Measurements from ENCODE around the gene GGA1. TPM values are rescaled to one million over a fixed set of nuclear protein-coding genes. Genes with fewer than 3 reads are reported as not detected.

The GGA1 gene
- total RNA-seq, 8 experiments from 2014 or later = 25.1 to 76.1 (median 34.1) TPM

DNA sequence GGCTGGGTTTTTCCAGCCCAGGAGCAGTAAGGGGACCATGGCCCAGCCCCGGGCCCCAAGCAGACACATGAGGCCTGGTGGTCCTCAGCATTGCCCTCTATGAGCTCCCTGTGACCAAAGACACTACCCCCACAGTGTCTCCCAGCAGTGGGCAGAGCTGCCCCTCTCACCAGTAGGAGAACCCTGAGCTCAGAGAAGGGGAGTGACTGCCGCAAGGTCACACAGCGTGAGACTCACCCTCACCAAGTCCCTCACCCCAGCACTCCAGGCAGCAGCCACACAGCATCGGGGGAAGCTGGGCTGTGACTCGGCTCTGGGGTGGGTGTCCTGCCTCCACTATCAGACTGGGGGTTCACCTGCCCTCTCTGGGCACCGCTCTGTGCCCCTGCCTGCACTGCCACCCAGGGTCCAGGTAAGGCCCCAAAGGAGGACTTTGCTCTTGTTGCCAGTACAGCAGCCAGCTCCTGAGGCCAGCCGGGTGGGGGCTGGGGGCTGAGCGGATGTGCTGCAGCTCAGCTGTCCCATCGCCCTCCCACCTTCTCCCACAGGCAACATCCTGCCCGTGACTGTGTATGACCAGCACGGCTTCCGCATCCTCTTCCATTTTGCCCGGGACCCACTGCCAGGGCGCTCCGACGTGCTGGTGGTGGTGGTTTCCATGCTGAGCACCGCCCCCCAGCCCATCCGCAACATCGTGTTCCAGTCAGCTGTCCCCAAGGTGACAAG, 23.0 kb downstream of the GGA1 start:
- no peak overlapping the region for H3K4me3 ChIP-seq
- 93 to 100% (median 100%) methylated on average over 1 to 5 of the region's 19 CpGs; no CpG with 5 or more reads in 7 of the 10 experiments for WGBS, 10 experiments
- no peak overlapping the region for H3K27ac ChIP-seq

GRCh38 chr22:37632174-37633088, 23.8 kb downstream of the GGA1 start:
- peaks cover 24 to 46% of the 10 kb centered on the region in 2 donors for H3K4me1 ChIP-seq (replicated peaks in 1 of 2)

More for the DNA sequence above, 23.0 kb downstream of the GGA1 start:
- peaks cover 24 to 38% of the 10 kb centered on the region in 2 donors for H3K4me1 ChIP-seq (replicated peaks in 1 of 2)
- ATAC-seq (replicated peaks in 6 of 8) = no peak
- in situ Hi-C loops (cut with MboI; ENCODE audit: low pct_unique_long_range_greater_than_20kb in 2 of 9, low sequenced_read_pairs in 9 of 9, unreplicated experiment in 9 of 9) = no loop called here

DNA sequence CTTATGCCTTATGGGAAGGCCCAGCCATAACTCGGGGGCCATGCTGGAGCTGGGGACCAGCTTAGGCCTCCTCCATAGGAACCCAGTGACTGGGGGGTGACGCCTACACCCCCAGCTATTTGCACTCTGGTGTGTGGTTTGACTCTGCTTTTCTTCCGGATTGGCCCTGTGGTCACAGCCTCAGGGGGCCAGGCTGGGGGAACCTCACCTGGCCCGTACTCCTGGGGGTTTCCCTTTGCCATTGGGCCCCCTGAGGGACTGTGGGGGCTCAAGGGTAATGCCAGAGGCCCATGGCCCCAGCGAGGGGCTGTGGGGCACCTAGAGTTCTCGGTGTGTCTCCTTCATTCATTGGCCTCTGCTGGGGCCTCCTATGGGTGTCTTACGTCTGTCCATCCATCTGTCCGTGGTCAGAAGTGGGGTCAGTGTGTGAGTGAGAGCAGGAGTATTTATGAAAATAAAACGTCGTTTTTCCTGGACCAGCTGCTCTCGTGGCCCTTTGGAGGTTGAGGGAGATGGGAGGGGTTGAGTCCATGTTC, 24.5 kb downstream of the GGA1 start:
- H3K27ac ChIP-seq = peak overlapping the region; percentile 39 to 91
- in situ Hi-C loops (cut with MboI; ENCODE audit: low pct_unique_long_range_greater_than_20kb in 2 of 9, low sequenced_read_pairs in 9 of 9, unreplicated experiment in 9 of 9) = no loop called here

More at GRCh38 chr22:37632174-37633088, 23.8 kb downstream of the GGA1 start:
- Histone ChIP-seq H3K27ac (peak overlapping the region; percentile 39 to 91), H3K4me3 (no peak overlapping the region)
- 60 to 100% (median 94%) methylated on average over 1 to 6 of the region's 14 CpGs; no CpG with 5 or more reads in 5 of the 10 experiments for WGBS, 10 experiments
- ATAC-seq (replicated peaks in 6 of 8) = peak in 1 of 8 experiments; percentile 2
- in situ Hi-C loops (cut with MboI; ENCODE audit: low pct_unique_long_range_greater_than_20kb in 2 of 9, low sequenced_read_pairs in 9 of 9, unreplicated experiment in 9 of 9) = no loop called here

GRCh38 chr22:37633625-37634416, 25.2 kb downstream of the GGA1 start:
- 0 to 7% (median 0%) methylated on average over 3 to 6 of the region's 24 CpGs; no CpG with 5 or more reads in 7 of the 10 experiments for WGBS, 10 experiments
- peak overlapping the region; percentile 39 to 91 for H3K27ac ChIP-seq
- peak; percentile 48 to 89 (median 86) for ATAC-seq (replicated peaks in 6 of 8)
- peak overlapping the region in 1 of 5 donors; percentile 4 for H3K4me3 ChIP-seq
- in situ Hi-C loops (cut with MboI; ENCODE audit: low pct_unique_long_range_greater_than_20kb in 2 of 9, low sequenced_read_pairs in 9 of 9, unreplicated experiment in 9 of 9) = no loop called here
- peaks cover 24 to 47% of the 10 kb centered on the region in 2 donors for H3K4me1 ChIP-seq (replicated peaks in 1 of 2)

More for the DNA sequence above, 24.5 kb downstream of the GGA1 start:
- ATAC-seq (replicated peaks in 6 of 8) = peak in 1 of 8 experiments; percentile 3
- 34 to 87% (median 83%) methylated on average over 1 to 3 of the region's 11 CpGs; no CpG with 5 or more reads in 7 of the 10 experiments for WGBS, 10 experiments
- no peak overlapping the region for H3K4me3 ChIP-seq
- H3K4me1 ChIP-seq (replicated peaks in 1 of 2) = peaks cover 24 to 47% of the 10 kb centered on the region in 2 donors

DNA sequence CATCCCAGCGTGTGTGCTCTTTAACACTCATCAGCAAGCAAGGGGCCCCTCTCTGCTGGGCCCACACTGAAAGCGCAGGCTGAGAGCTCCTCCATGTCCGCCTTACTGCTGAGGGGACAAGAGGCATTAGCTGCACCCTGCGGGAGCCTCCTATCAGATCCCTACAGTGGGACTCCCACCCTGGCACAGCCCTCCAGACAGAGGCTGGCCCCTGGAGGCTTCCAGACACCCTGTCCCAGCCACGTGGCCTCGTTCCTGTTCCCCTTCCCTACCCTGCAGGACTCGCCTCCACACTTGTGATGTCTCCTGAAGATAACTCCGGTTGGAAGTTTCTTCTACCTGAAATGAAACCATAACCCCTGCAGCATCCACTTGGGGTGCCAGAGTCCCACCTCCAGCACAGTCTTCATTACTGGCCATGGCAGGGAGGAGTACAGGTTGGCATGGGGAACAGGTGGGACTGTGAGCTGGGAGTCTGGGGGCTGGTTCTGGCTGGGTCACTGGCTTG, 25.8 kb downstream of the GGA1 start:
- WGBS, 10 experiments = 17 to 73% (median 40%) methylated on average over 1 to 3 of the region's 8 CpGs; no CpG with 5 or more reads in 5 of the 10 experiments
- H3K4me3 ChIP-seq = no peak overlapping the region
- peaks cover 24 to 53% of the 10 kb centered on the region in 2 donors for H3K4me1 ChIP-seq (replicated peaks in 1 of 2)
- H3K27ac ChIP-seq = peak overlapping the region; percentile 39 to 91
- in situ Hi-C loops (cut with MboI; ENCODE audit: low pct_unique_long_range_greater_than_20kb in 2 of 9, low sequenced_read_pairs in 9 of 9, unreplicated experiment in 9 of 9) = no loop called here
- ATAC-seq (replicated peaks in 6 of 8) = peak in 6 of 8 experiments; percentile 3 to 13 (median 6)

DNA sequence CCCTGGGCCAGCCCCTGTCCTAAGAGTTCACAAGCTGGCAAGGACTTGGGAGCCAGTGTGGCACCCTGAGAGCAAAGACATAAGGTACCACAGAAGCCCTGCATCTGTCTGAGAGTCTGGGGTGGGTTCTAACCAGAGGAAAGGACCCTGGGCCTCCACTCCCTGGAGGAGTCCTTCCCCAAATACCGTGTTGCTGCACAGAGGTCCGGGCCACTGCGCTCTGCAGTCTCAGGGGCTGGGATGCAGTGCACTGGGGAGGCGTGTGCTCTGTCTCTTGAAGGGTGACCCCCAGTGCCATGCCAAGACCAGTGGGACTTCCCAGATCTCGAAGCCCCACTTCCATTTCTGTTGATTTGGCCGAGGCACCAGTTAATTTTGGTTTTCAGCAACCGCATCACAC, 26.5 kb downstream of the GGA1 start:
- in situ Hi-C loops (cut with MboI; ENCODE audit: low pct_unique_long_range_greater_than_20kb in 2 of 9, low sequenced_read_pairs in 9 of 9, unreplicated experiment in 9 of 9) = no loop called here
- ATAC-seq (replicated peaks in 6 of 8) = no peak
- Histone ChIP-seq H3K27ac (peak overlapping the region in 1 of 2 donors; percentile 91), H3K4me1 (replicated peaks in 1 of 2) (peaks cover 28 to 60% of the 10 kb centered on the region in 2 donors), H3K4me3 (no peak overlapping the region)
- WGBS, 10 experiments = 80 to 100% (median 100%) methylated on average over 1 to 3 of the region's 7 CpGs; no CpG with 5 or more reads in 5 of the 10 experiments

GRCh38 chr22:37636186-37636948, 27.7 kb downstream of the GGA1 start:
- WGBS, 10 experiments = 0 to 80% (median 66%) methylated on average over 1 to 3 of the region's 6 CpGs; no CpG with 5 or more reads in 6 of the 10 experiments
- Histone ChIP-seq H3K4me1 (replicated peaks in 1 of 2) (peaks cover 33 to 67% of the 10 kb centered on the region in 2 donors), H3K4me3 (no peak overlapping the region), H3K27ac (peak overlapping the region in 1 of 2 donors; percentile 91)
- in situ Hi-C loops (cut with MboI; ENCODE audit: low pct_unique_long_range_greater_than_20kb in 2 of 9, low sequenced_read_pairs in 9 of 9, unreplicated experiment in 9 of 9) = no loop called here
- ATAC-seq (replicated peaks in 6 of 8) = no peak

DNA sequence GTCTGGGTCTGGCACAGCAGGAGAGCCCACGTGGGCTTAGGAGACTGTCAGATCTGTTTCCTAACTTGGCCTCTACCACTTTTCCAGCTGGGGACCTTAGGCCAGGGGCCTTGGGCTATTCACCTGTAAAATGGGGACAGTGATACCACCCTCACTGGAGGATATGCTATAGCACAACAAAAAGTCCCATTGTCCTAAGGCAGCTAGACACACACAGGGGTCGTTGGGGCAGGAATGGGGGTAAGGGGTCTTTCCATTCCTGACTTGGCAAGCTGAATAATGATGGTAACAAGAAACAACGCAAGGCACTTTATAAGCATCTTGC, 28.3 kb downstream of the GGA1 start:
- no peak for ATAC-seq (replicated peaks in 6 of 8)
- Histone ChIP-seq H3K4me3 (no peak overlapping the region), H3K4me1 (replicated peaks in 1 of 2) (peaks cover 33 to 67% of the 10 kb centered on the region in 2 donors), H3K27ac (peak overlapping the region in 1 of 2 donors; percentile 91)
- in situ Hi-C loops (cut with MboI; ENCODE audit: low pct_unique_long_range_greater_than_20kb in 2 of 9, low sequenced_read_pairs in 9 of 9, unreplicated experiment in 9 of 9) = no loop called here
- WGBS, 10 experiments = 0 to 100% (median 60%) methylated on average over 1 to 2 of the region's 3 CpGs; no CpG with 5 or more reads in 4 of the 10 experiments

- H3K4me3 ChIP-seq = no peak overlapping the region
- peaks cover 30 to 57% of the 10 kb centered on the region in 2 donors for H3K4me1 ChIP-seq (replicated peaks in 1 of 2)
- peak overlapping the region in 1 of 2 donors; percentile 19 for H3K27ac ChIP-seq
- peak in 3 of 8 experiments; percentile 9 to 45 (median 37) for ATAC-seq (replicated peaks in 6 of 8)
- 50 to 100% (median 93%) methylated on average over 1 to 4 of the region's 11 CpGs; no CpG with 5 or more reads in 6 of the 10 experiments for WGBS, 10 experiments
- in situ Hi-C loops (cut with MboI; ENCODE audit: low pct_unique_long_range_greater_than_20kb in 2 of 9, low sequenced_read_pairs in 9 of 9, unreplicated experiment in 9 of 9) = no loop called here
These were observed 29.9 kb downstream of the GGA1 start for GRCh38 chr22:37638391-37639069.

DNA sequence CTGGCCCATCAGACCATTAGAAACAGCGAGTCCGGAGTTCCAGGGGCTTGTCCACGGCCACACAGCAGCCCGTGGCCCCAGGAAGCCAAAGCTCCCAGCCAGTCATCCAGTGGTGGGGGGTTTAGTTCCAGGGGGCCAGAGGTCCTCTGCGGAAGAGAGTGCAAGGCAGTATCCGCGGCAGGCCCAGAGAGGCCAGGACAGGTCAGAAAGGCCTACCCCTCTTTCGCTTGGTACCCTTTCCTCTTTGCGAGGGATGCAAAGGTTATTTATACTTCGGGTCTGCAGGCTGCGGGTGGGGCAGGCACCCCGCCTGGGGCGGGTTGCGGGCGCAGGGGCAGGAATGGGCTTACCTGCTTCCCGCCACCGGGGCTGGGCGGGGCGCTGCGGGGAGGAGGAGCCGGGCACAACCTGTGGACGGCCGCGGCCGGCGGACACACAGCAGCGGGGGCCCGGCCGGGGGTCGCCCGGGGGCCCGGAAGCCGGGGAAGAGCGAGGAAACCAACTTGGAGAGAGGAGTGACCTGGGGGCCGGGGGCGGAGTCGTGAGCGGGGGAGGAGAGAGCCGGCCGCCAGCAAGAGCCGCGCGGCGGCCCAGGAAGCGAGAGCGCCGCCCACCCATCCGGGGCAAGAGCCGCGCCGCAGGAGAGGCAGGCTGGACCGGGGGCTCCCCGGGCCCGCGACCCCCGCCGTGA, 30.6 kb downstream of the GGA1 start, which contains the start of gene SH3BP1:
TSS of gene SH3BP1 (plus strand) at position 600 of the 691 bp plus-strand sequence. CDS start 119 bp downstream, outside the sequence.
- 64 to 100% (median 100%) methylated on average over 1 to 4 of the region's 57 CpGs; no CpG with 5 or more reads in 7 of the 10 experiments for WGBS, 10 experiments
- Histone ChIP-seq H3K4me1 (replicated peaks in 1 of 2) (peaks cover 23 to 50% of the 10 kb centered on the region in 2 donors), H3K4me3 (peak within 1 kb of the TSS; percentile 20 to 35 (median 31)), H3K27ac (peak within 1 kb of the TSS in 1 of 2 donors; percentile 48)
- in situ Hi-C loops (cut with MboI; ENCODE audit: low pct_unique_long_range_greater_than_20kb in 2 of 9, low sequenced_read_pairs in 9 of 9, unreplicated experiment in 9 of 9) = no loop called here
- ATAC-seq (replicated peaks in 6 of 8) = peak; percentile 7 to 70 (median 52)

Data from motor neuron (in vitro differentiated cells).